Measurements from ENCODE around the gene ALDH1A2.

GRCh38 chr15:58048261-58048660 is 17.2 kb downstream of the ALDH1A2 start:
- TF ChIP-seq POLR2AphosphoS5 (IDR thresholded peaks at IDR 0.05) (no peak), CTCF (IDR thresholded peaks at IDR 0.05; ENCODE audit: poor library complexity, severe bottlenecking) (no peak), EP300 (conservative IDR thresholded peaks at IDR 0.05; ENCODE audit: poor library complexity, severe bottlenecking) (no peak), EZH2 (IDR thresholded peaks at IDR 0.05; ENCODE audit: borderline replicate concordance, insufficient read depth, low read length, poor library complexity, severe bottlenecking) (no peak), MXI1 (conservative IDR thresholded peaks at IDR 0.05; ENCODE audit: poor library complexity, severe bottlenecking) (no peak), REST (IDR thresholded peaks at IDR 0.05; ENCODE audit: borderline replicate concordance) (no peak), RAD21 (conservative IDR thresholded peaks at IDR 0.05) (no peak)

Data from neural cell (in vitro differentiated cells).